ENCODE data around the gene LGMN. TPM values are rescaled to one million over a fixed set of nuclear protein-coding genes. Genes with fewer than 3 reads are reported as not detected.
"Not testable (repeated sequence)": the region's sequence is repeated elsewhere in the genome, so short reads cannot be mapped to it uniquely, and the experiment has no call there.

The LGMN gene
- total RNA-seq, 1 donor from 2014 or later, result 79.7 TPM

DNA sequence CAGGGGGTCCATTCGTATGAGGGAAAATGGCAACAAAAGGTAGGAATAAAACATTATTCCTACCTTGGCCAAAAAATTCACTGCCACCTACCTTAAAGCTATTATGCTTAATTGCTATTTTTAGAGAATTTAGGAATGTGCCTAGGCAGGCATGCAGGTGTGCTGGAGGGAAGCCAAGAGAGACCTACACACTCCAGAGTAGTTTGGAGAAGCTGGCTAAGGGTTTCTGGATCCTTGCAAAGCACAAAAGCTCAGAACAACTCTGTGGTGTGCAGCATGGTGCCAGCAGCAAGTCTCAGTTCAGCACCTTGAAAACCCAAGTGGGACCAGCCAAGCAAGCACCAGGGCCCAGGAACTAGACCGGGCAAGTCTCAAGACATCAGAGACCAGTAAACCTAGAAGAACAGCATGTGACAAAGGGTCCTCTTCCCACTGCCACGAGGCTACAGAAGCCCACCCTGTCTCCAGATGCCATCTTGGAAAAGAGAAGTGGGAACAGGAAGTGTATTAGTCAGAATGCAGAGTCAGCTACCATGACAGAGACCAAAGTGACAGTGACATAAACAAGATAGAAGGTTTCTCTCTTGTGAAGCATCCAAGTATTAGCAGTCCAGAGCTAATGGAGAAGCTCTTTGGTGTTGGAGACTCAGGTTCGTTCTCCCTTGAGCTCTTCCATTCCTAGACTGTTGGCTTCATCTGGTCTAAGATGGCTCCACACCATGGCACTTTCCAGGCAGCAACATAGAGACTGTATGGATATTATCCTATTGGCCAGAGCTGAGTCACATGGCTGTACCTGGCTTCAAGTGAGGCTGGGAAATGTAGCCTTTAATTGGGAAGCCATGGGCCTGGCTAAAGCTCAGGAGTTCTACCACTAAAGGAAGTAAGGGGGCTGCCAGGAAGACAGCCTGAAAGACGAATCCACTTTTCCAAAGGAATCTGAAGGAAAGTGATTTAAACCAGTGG, 15.5 kb upstream of the LGMN start:
- DNase-seq (ENCODE audit: low spot score), result not testable (repeated sequence)

DNA sequence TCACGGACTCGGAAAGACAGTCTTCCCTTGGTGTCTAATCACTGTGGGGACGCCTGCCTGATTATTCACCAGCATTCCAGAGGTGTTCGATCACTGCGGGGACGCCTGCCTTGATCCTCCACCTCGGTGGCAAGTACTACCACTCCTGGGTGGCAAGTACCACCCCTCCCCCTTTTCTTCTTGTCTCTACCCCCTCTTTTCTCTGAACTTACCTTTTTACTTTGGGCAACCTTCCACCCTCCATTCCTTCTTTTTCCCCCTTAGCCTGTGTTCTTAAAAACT, 12.0 kb upstream of the LGMN start:
- DNase-seq (ENCODE audit: low spot score), result no peak

DNA sequence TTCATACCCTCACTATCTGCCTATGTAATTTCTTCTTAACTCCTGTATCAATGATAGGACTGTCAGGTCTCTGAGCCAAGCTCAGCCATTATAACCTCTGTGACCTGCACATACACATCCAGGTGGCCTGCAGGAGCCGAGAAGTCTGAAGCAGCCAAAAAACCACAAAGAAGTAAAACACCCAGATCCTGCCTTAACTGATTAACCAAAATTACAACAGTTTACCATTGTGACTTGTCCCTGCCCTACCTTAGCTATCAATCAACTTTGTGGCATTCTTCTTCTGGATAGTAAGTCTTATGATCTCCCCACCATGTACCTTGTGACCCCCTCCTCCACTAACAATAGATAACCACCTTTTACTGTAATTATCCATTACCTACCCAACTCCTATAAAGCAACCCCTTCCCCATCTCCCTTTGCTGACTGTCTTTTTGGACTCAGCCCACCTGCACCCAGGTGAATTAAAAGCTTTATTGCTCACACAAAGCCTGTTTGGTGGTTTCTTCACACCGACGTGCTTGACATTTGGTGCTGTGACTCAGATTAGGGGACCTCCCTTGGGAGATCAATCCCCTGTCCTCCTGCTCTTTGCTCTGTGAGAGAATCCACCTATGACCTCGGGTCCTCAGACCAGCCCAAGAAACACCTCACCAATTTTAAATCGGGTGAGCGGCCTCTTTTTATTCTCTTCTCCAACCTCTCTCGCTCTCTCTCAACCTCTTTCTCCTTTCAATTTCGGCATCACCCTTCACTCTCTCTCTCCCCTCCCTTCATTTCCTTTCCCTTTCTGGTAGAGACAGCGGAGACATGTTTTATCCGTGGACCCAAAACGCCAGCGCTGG, 11.5 kb upstream of the LGMN start:
- DNase-seq (ENCODE audit: low spot score), result no peak

DNA sequence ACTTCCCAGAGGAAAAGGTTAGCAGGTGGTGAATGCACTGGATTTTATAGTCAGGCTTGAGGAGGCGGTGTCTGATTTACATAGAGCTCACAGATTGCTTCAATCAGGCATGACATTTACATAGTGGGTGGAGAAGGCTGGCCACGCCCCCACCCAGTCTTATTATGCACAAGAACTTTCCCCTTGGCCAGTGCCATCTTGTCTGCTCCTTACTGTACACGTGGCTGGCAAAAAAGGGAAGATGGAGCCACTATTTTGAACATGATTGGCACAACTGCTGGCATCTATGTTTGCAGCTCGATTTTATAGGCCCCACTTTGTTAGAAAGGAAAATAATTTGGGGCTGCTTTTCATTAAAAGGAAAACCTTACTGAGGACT, 10.9 kb upstream of the LGMN start:
- DNase-seq (ENCODE audit: low spot score), result no peak

DNA sequence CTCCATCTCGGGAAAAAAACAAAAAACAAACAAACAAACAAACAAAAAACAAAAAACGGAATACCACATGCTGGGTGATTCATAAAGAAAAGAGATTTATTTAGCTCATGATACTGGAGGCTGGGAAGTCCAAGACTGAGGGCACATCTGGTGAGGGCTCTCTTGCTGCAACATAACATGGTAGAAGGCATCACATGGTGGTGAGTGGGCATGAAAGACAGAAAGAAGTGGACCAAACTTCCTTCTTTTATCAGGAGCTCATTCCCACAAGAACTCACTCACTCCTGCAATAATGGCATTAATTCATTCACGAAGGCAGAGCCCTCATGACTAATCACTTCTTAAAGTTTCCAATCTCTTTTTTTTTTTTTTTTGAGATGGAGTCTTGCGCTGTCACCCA, 8.0 kb upstream of the LGMN start:
- DNase-seq (ENCODE audit: low spot score), result no peak

DNA sequence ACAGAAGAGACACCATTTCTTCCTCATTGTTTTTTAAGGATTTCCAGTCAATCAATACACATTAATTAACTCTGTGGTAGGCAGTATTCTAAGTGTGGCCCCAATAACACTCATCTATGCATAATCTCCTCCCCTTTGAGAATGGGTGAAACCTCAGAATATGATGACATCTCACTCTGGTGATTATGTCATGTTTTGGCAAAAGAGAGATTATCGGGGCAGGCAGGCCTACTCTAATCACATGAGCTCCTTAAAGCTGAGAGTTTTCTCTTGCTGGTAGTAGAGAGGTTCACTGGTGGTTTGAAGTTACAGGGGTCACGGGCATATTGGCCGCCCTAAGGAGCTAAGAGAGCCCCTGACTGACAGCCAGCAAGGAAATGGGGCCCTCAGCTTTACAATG, 7.1 kb upstream of the LGMN start:
- DNase-seq (ENCODE audit: low spot score), result no peak

DNA sequence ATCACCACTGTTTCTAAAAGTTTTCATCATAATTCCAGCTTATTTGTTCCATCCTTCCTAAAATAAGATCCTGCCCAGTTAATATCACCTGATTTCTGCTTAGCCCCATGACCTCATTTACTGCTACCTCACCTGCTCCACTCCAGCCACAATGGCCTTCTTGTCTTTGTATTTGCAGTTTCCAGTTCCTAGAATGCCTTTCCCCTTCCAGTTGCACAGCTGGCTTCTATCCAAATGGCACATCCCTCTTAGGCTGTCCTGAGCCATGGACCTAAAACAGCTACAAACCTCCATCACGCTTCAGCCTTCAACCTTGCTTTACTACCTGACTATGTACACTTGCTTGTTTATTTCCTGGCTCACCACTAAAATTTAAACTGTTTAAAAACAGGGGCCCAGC, 6.5 kb upstream of the LGMN start:
- DNase-seq (ENCODE audit: low spot score), result no peak

DNA sequence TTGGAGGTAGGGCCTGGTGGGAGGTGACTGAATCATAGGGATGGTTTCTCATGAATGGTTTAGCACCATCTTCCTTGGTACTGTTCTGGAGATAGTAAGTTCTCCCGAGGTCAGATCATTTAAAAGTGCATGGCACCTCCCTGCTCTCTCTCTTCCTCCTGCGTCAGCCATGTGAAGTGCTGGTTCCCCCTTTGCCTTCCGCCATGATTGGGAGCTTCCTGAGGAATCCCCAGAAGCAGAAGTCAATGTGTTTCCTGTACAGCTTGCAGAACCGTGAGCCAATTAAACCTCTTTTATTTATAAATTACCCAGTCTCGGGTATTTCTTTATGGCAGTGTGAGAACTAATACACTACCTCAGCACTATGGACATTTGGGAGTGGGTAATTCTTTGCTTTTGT, 4.8 kb upstream of the LGMN start:
- DNase-seq (ENCODE audit: low spot score), result peak; percentile 34

DNA sequence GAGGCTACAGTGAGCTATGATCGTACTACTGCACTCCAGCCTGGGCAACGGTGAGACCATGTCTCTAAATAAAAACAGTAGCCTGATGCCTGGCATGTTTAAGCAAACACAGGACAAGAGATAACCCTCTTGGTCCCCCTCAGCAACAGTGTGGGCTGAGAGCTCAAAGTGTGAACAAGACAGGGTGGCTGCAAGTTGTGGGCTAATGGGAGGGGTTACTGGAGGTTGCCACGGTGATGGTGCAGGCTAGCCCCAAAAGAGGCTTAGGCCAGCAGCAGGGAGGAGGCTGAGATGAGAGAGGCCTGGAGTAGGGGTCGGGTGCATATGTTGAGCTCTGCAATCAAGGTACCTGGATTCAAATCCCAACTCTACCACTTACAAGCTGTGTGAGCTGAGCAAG, 3.4 kb upstream of the LGMN start:
- no peak for DNase-seq (ENCODE audit: low spot score)

DNA sequence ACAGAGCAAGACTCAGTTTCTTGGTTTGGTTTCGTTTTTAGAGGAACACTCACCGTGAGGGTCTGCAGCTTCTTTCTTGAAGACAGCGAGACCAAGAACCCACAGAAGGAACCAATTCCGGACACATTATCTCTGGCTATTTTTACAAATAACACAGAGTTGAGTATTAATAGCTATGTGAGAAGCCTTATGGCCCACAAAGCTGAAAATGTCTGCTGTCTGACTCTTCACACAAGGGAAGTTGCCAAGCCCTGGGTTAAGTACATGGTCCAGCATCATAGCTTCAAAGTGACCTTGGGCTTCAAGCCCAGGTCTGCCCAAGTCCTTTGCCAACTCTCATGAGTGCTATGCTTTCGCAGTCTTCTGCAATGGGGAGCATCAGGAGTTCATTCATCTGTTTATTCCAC, 2.6 kb upstream of the LGMN start:
- DNase-seq (ENCODE audit: low spot score), result no peak

DNA sequence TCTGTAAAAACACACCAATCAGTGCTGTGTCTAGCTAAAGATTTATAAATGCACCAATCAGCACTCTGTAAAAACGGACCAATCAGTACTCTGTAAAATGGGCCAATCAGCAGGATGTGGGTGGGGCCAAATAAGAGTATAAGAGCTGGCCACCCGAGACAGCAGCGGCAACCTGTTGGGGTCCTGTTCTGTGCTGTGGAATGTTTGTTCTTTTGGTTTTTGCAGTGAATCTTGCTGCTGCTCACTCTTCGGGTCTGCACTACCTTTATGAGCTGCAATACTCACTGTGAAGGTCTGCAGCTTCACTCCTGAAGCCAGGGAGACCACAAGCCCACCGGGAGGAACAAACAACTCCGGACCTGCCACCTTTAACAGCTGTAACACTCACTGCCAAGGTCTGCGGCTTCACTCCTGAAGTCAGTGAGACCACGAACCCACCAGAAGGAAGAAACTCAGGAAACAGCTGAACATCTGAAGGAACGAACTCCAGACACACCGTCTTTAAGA, 1.8 kb upstream of the LGMN start:
- DNase-seq (ENCODE audit: low spot score), result not testable (repeated sequence)

DNA sequence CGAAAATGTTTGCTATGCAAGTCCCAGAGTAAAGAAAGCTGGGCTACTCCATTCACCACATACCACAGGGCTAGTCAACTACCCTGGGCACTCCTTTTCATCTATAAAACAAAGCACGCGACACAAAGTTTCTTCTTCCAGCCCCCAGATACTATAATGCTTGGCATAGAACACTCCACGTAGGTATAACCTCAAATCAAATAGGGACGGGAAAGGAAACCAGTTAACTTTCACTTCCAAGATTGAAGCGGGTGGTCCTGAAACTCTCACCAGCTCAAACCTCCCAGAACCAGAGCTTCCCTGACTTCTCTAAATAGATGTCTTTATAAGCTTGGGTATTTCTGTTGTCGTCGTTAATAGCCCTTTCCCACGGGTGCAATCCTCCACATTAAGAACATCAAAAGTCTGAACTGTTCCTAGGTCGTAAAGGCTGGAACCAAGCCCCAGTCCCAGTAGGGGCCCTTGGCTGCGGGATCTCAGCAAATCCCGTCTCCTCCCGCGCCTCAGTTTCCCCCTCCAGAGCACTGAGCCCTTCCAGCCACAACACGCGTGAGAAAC, 647 bp downstream of the LGMN start:
- peak; percentile 38 for DNase-seq (ENCODE audit: low spot score)

DNA sequence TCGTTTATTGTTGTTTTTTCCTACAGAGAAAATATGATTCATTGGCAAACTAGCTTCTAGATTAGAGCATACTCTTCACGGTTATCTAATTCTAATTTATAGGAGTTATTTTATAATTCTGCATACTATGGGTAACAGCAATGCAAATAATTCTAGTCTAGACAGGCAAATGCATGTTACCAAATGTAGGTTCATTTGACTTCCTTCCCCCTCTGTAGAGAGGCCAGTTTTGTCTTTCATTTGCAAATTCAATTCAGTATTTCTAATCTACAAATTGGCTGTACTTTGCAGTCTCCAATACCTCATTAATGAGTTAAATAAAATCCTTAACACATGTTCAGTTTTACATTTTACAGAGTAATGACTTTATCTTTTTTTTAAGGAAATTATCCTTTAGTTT, 4.2 kb downstream of the LGMN start:
- DNase-seq (ENCODE audit: low spot score), result no peak

DNA sequence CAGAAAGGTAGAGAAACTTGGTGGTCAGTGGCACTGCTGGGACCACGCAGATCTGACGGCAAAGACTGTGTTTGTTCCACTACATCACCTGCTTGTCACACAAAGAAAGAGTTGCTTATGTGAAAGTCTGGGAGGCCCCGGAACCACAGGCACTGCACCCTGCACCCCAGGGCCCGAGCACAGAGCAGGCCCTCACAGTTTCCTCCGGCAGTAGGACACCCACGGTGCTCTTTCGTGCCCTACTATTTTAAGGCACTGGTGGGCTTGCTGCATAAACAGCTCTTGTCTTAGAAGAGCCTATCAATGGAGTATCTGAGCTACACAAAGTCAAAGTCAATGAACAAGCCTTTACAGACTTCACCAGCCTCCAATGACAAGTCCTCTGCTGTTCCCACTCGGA, 8.0 kb downstream of the LGMN start:
- DNase-seq (ENCODE audit: low spot score), result no peak

DNA sequence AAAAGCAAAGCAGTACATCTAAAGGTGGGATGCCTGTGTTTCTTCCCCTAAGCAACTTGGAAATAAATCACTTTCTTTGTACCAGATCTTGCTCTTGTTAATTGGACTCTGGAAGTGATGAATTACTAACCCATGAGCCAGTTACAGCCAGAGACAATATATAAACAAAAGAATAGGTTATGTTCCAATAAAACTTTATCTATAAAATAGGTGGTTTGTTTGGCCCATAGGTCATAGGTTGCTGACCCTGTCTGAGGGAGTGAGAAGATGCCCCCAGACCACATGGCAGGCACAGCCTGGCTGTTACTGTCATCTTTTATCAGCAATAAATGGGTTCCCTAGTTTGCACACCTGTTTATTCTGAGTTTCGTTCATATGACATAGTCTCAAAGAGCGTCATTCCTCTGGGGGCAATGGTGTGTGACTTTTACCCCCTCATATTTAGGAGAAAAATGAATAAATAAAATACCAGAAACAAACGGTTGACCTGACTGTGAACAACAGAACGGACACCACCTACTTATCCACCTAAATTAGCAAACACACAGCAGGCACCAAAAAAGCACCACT, 10.7 kb downstream of the LGMN start:
- DNase-seq (ENCODE audit: low spot score), result no peak

DNA sequence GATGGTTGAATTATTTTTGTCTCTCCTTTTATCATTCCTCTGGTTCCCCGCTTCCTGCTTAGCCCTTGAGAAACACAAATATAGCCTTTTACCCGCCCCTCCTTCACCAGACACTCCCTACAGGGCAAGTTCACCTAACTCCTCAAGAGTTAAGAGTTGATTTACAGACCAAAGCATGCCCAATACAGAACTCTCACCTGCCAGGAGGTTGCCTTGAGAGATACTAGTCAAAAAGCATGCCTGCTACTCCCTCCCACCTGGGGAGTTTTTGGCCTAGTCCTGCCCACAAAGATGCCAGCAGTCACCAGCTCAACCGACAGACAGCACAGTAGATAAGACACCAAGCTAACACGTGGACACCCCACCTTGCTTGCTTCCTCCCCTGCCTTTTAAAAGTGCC, 11.2 kb downstream of the LGMN start:
- DNase-seq (ENCODE audit: low spot score), result no peak

DNA sequence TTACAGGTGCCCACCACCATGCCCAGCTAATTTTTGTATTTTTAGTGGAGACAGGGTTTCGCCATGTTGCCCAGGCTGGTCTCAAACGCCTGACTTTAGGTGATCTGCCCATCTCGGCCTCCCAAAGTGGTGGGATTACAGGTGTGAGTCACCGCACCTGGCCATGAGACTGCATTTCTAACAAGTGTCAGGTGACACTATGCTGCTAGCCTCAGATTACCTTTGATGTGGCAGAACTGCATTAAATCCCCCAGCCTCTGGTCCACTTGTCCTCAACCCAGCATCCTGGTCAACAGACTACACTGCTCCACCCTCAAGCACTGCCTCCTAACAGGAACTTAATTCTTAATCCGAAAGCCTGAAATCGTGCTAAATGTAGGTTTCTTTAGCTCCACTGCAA, 13.1 kb downstream of the LGMN start:
- no peak for DNase-seq (ENCODE audit: low spot score)

DNA sequence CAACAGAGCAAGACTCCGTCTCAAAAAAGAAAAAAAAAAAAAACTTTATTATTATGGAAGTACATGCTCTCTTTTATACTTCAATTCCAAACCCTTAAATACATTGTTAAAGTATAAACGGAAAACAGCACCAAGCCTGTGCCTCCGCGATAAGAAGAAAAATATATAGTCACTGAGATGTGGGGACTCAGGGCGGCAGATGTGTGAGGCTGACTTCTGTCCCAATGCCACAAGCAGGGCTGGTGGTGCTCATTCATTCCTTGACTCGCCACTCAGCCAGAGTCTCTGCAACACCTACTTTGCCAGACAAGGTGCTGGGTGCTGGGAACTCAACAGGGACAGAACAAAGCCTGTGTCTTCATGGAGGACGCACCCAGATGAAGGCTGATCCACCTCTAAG, 13.8 kb downstream of the LGMN start:
- DNase-seq (ENCODE audit: low spot score), result no peak

DNA sequence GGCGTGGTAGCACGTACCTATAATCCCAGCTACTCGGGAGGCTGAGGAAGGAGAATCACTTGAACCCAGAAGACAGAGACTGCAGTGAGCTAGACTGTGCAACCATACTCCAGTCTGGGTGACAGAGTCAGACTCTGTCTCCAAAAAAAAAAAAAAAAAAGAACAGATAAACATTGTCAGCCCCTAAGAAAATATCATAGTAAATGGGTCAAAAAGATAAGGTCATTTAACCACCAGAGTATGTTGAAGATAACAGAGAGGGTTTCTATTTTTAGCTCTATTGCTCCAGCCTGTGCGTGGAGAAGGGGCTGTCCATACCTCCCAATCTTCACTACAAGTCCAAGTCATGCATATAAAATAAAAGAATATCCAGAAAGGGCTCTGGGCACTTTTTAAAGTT, 15.4 kb downstream of the LGMN start:
- DNase-seq (ENCODE audit: low spot score), result no peak

DNA sequence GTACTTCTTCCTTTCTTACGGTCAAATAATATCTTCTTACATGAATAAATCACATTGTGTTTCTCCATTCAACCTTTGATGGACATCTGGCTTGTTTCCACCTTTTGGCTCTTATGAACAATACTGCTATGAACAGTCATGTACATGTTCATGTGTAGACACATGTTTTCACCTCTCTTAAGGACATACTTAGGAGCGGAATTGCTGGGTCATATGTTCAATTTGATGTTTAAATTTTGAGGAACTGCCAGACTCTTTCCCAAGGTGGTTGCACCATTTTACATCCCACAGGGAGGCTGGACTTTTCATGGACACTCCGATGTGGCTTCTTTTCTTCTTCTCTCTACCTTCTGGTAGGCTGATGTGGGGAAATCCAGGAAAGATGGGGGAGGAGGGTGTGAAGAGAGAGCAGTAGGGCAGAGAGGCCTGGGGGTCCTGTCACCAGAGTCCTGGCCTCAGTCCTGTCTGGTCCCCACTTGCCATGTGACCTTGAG, 16.8 kb downstream of the LGMN start:
- DNase-seq (ENCODE audit: low spot score), result no peak

DNA sequence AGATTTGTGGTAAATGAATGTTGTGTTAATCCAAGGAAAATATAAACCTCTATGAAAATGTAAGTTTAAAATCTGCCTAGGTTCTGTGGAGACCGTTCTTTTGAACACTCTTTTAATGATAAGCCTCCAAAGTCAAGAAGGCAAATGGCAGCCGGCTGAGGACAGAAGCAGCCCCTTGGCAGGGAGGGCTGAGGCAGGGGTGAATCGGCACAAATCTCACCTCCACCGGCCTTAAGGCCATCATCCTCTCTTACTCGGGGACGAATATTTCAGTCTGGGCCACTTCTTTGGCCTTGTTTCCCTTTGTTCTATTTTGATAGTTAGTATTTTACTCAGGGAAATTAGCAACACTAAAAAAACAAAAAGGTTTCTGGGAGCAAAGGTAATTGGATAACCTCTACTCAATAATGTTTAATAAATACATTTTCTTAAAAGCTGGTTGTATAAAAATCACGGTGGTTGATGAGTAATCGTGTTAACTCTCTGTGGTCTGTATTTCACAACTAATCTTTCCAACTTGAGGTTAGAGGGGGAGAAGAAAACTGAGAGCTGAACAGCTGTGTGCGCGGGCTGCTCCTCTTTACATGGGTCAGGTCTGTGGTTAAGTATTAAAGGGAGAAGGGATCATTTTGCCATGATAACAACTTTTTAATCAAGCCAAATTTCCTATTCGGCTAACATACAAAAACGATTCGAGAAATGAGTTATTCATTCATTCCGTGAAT, 18.6 kb downstream of the LGMN start:
- no peak for DNase-seq (ENCODE audit: low spot score)
